Lower lobe of right lung (tissue), 2 donors: ENCODE results near the gene FRYL. TPM values are rescaled to one million over a fixed set of nuclear protein-coding genes. Genes with fewer than 3 reads are reported as not detected.
"Not testable (repeated sequence)": the region's sequence is repeated elsewhere in the genome, so short reads cannot be mapped to it uniquely, and the experiment has no call there.

ENCODE experiments used
- ATAC-seq, 2 donors: fragments of 200-7000 bp; cut with Tn5 transposase; one replicate each; pipeline ENCODE4 v1.9.1; 2020 to 2022; ENCODE audit warnings: mild to moderate bottlenecking in 2 of 2, moderate library complexity in 2 of 2
- DNase-seq: peaks from one replicate; pipeline ENCODE4 v3.0.0-alpha.2; 2020
- H3K27ac ChIP-seq: fragments of 200-600 bp; one replicate; pipeline ENCODE4 v1.8.0; 2022
- H3K27me3 ChIP-seq: fragments of 200-600 bp; one replicate; pipeline ENCODE4 v1.8.0; 2022; ENCODE audit warnings: low read depth
- H3K36me3 ChIP-seq: fragments of 200-600 bp; one replicate; pipeline ENCODE4 v1.8.0; 2022; ENCODE audit warnings: mild to moderate bottlenecking
- H3K4me1 ChIP-seq: fragments of 200-600 bp; one replicate; pipeline ENCODE4 v1.8.0; 2022
- H3K4me3 ChIP-seq: fragments of 200-600 bp; one replicate; pipeline ENCODE4 v1.8.0; 2022; ENCODE audit warnings: mild to moderate bottlenecking
- H3K9me3 ChIP-seq: fragments of 200-600 bp; one replicate; pipeline ENCODE4 v1.8.0; 2022
- intact Hi-C: fragments of 100-400 bp; cut with DNase I; formaldehyde crosslinking; loops from one replicate; pipeline ENCODE4 v1.11.0; 2022
- total RNA-seq: library from RNA; stranded (reverse); fragmentation: NEBNext Ultra II Directional; extraction: Animal tissue kit (Norgen Biotek cat#: 25700); gene quantifications from one replicate; pipeline ENCODE4 v1.2.1, GENCODE V29; 2021
- TF ChIP-seq, protein P1 (sequence below): fragments of 200-600 bp; IDR thresholded peaks from one replicate; pipeline ENCODE4 v1.8.0; 2022; ENCODE audit warnings: antibody characterized with exemption, mild to moderate bottlenecking
- donor health status: DM: no; HTN: yes; CAD: no; lungs with severe emphysema.

FRYL gene
- total RNA-seq, 1 donor from 2014 or later = 85.0 TPM

- no peak overlapping the region for H3K4me3 ChIP-seq
- H3K9me3 ChIP-seq = no peaks in the 10 kb centered on the region
- no peak overlapping the region for H3K27ac ChIP-seq
- TF ChIP-seq, protein P1, sequence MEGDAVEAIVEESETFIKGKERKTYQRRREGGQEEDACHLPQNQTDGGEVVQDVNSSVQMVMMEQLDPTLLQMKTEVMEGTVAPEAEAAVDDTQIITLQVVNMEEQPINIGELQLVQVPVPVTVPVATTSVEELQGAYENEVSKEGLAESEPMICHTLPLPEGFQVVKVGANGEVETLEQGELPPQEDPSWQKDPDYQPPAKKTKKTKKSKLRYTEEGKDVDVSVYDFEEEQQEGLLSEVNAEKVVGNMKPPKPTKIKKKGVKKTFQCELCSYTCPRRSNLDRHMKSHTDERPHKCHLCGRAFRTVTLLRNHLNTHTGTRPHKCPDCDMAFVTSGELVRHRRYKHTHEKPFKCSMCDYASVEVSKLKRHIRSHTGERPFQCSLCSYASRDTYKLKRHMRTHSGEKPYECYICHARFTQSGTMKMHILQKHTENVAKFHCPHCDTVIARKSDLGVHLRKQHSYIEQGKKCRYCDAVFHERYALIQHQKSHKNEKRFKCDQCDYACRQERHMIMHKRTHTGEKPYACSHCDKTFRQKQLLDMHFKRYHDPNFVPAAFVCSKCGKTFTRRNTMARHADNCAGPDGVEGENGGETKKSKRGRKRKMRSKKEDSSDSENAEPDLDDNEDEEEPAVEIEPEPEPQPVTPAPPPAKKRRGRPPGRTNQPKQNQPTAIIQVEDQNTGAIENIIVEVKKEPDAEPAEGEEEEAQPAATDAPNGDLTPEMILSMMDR = no peak
- DNase-seq = no peak
- no peaks in the 10 kb centered on the region for H3K4me1 ChIP-seq
- no peaks in the 10 kb centered on the region for H3K36me3 ChIP-seq
- no peaks in the 10 kb centered on the region for H3K27me3 ChIP-seq
- intact Hi-C loops = no loop called here
- ATAC-seq = no peak
Observed at GRCh38 chr4:48461000-48461399, 319.1 kb downstream of the FRYL start.

DNA sequence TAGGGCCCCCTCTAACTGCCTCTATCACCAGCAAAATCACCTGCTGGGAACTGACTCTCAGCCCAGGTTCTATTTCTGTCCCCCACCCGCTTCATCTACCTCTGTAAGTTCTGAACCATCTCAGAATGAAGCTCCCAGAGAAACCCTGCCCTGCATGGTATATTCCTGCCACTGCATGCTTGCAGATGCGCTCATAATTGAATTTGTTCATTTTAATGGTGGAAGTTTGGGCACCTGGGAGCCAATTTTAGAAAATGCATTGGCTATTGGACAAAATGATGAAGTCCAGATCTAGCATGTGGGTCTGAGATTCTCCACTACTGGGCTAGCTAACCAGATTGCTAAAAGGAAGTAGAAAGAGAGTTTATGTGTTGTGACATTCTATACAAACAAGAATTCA is 325.5 kb downstream of the FRYL start:
- TF ChIP-seq, protein P1 = no peak
- H3K27me3 ChIP-seq = no peaks in the 10 kb centered on the region
- no peak for ATAC-seq
- H3K4me1 ChIP-seq = no peaks in the 10 kb centered on the region
- H3K36me3 ChIP-seq = no peaks in the 10 kb centered on the region
- H3K4me3 ChIP-seq = no peak overlapping the region
- H3K9me3 ChIP-seq = no peaks in the 10 kb centered on the region
- no peak overlapping the region for H3K27ac ChIP-seq
- no peak for DNase-seq
- intact Hi-C loops = no loop called here

- H3K4me1 ChIP-seq, H3K9me3 ChIP-seq, H3K27ac ChIP-seq, ATAC-seq, H3K36me3 ChIP-seq, H3K27me3 ChIP-seq, intact Hi-C loops, H3K4me3 ChIP-seq, DNase-seq: not testable (repeated sequence)
Observed at GRCh38 chr4:48451656-48452055, 328.4 kb downstream of the FRYL start.

DNA sequence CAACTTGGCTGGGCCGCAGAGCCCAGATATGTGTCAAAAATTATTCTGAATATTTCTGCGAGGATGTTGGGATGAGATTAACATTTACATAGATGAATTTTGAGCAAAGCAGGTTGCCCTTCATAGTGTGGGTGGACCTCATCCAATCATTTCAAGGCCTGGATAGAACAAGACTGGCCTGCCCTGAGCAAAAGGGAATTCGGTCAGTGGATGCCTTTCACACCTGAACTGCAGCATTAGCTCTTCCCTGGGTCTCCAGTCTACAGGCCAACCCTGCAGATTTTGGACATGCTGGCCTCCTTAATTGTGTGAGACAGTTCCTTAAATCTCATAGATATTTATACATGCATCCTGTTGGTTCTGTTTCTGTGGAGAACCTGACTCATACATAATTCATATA is 329.3 kb downstream of the FRYL start:
- Histone ChIP-seq H3K27ac (no peak overlapping the region), H3K27me3 (no peaks in the 10 kb centered on the region), H3K4me3 (no peak overlapping the region), H3K4me1 (no peaks in the 10 kb centered on the region), H3K9me3 (no peaks in the 10 kb centered on the region), H3K36me3 (no peaks in the 10 kb centered on the region)
- intact Hi-C loops = no loop called here
- DNase-seq (no peak), ATAC-seq (no peak)
- TF ChIP-seq, protein P1 = no peak

DNA sequence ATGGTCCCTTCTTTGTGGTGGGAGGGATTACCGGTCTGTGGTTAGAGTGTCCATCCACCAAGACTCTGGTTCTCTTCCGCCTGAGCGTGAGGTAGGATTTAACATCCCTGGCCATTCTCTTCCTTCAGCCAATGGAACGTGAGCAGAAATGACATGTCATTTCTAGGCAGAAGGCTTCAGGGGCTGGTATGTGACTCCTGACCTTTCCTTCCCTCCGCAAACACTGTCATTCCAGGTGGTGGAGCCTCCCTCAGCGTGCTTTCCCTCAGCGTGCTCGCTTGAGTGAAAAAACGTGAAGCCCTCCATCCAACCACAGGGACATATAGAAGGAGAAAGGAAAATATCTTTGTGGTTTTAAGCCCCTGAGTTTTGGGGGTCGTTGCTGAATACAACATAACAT is 330.9 kb downstream of the FRYL start:
- Histone ChIP-seq H3K9me3 (no peaks in the 10 kb centered on the region), H3K4me3 (no peak overlapping the region), H3K36me3 (no peaks in the 10 kb centered on the region), H3K27ac (no peak overlapping the region), H3K4me1 (no peaks in the 10 kb centered on the region), H3K27me3 (no peaks in the 10 kb centered on the region)
- no peak for ATAC-seq
- TF ChIP-seq, protein P1 = no peak
- no peak for DNase-seq
- intact Hi-C loops = no loop called here

Other genes starting within 250 kb of the FRYL start
- gene OCIAD1, start 50.8 kb upstream of the FRYL start, total RNA-seq = 101 TPM
- 29.2 TPM for gene OCIAD2, start 126.5 kb upstream of the FRYL start, total RNA-seq
- gene CWH43, start 206.0 kb upstream of the FRYL start, total RNA-seq = 2.3 TPM